Keratinocyte (primary cell): ENCODE results near the gene SLX1A. TPM values are rescaled to one million over a fixed set of nuclear protein-coding genes. Genes with fewer than 3 reads are reported as not detected.
"Not testable (repeated sequence)": the region's sequence is repeated elsewhere in the genome, so short reads cannot be mapped to it uniquely, and the experiment has no call there.

Source experiments
- DNase-seq: peaks from one replicate; pipeline ENCODE4 v3.0.0-alpha.2; 2011; ENCODE audit warnings: low read depth, missing footprints, low spot score
- FAIRE-seq: peaks from 2 replicates; lab custom pipeline; 2011; peaks lifted over from hg19 to GRCh38; lab: Jason Lieb, UNC
- H2AFZ ChIP-seq: 2 replicates; pipeline ENCODE4 v1.6.0; 2012; ENCODE audit warnings: low read length, control low read depth, inconsistent platforms; ENCODE audit not compliant: control insufficient read depth
- H3K27ac ChIP-seq: 2 replicates; pipeline ENCODE4 v1.5.1; 2011; ENCODE audit warnings: low read length; ENCODE audit not compliant: control insufficient read depth, insufficient read depth
- H3K27me3 ChIP-seq: 3 replicates; pipeline ENCODE4 v1.6.0; 2011; ENCODE audit warnings: low read length; ENCODE audit not compliant: control insufficient read depth, insufficient read depth; ENCODE audit errors: extremely low read depth
- H3K36me3 ChIP-seq, 2 experiments: 2 replicates in 1 of 2; 3 replicates in 1 of 2; pipeline ENCODE4 v1.5.1; 2011; ENCODE audit warnings: low read length in 2 of 2, mild to moderate bottlenecking in 1 of 2; ENCODE audit not compliant: control insufficient read depth in 2 of 2, insufficient read depth in 2 of 2; ENCODE audit errors: extremely low read depth in 1 of 2
- H3K4me1 ChIP-seq: 3 replicates; pipeline ENCODE4 v1.5.1; 2011; ENCODE audit warnings: low read length; ENCODE audit not compliant: control insufficient read depth, insufficient read depth; ENCODE audit errors: extremely low read depth
- H3K4me2 ChIP-seq: 3 replicates; pipeline ENCODE4 v1.6.0; 2011; ENCODE audit warnings: low read depth, low read length; ENCODE audit not compliant: control insufficient read depth, insufficient read depth; ENCODE audit errors: extremely low read depth
- H3K4me3 ChIP-seq, 3 experiments: fragments of 200-600 bp in 1 of 3; sonication (generic) in 1 of 3; 2 replicates in 2 of 3; 3 replicates in 1 of 3; pipeline ENCODE4 v1.5.1; 2011 to 2016; ENCODE audit warnings: low read length in 3 of 3, mild to moderate bottlenecking in 3 of 3, control low read depth in 2 of 3, inconsistent platforms in 1 of 3, low read depth in 1 of 3, mixed read lengths in 1 of 3, mixed run types in 1 of 3, moderate library complexity in 1 of 3; ENCODE audit not compliant: control insufficient read depth in 2 of 3, insufficient read depth in 2 of 3; ENCODE audit errors: extremely low read depth in 1 of 3
- H3K79me2 ChIP-seq: 2 replicates; pipeline ENCODE4 v1.6.0; 2012; ENCODE audit warnings: low read length; ENCODE audit not compliant: control insufficient read depth, insufficient read depth
- H3K9ac ChIP-seq: 3 replicates; pipeline ENCODE4 v1.6.0; 2011; ENCODE audit warnings: low read length; ENCODE audit not compliant: control insufficient read depth, insufficient read depth; ENCODE audit errors: extremely low read depth
- H3K9me1 ChIP-seq: 3 replicates; pipeline ENCODE4 v1.6.0; 2011; ENCODE audit warnings: low read length; ENCODE audit not compliant: control insufficient read depth, insufficient read depth; ENCODE audit errors: extremely low read depth
- H3K9me3 ChIP-seq: 2 replicates; pipeline ENCODE4 v1.5.1; 2012; ENCODE audit warnings: low read depth, low read length; ENCODE audit not compliant: control insufficient read depth
- H4K20me1 ChIP-seq: 3 replicates; pipeline ENCODE4 v1.6.0; 2011; ENCODE audit warnings: low read length; ENCODE audit not compliant: control insufficient read depth, insufficient read depth; ENCODE audit errors: extremely low read depth
- CTCF ChIP-seq, 3 experiments: IDR thresholded peaks in 1 of 3; conservative IDR thresholded peaks in 1 of 3; optimal IDR thresholded peaks in 1 of 3; 2 replicates in 2 of 3; 3 replicates in 1 of 3; pipeline versions ENCODE3 to v1.5.1; 2011; ENCODE audit warnings: low read length in 3 of 3, mild to moderate bottlenecking in 3 of 3, moderate library complexity in 2 of 3, control low read depth in 1 of 3, inconsistent platforms in 1 of 3; ENCODE audit not compliant: insufficient read depth in 2 of 3; ENCODE audit errors: extremely low read depth in 1 of 3
- EZH2 ChIP-seq: IDR thresholded peaks from one replicate; pipeline ENCODE4 v1.6.1; 2012; ENCODE audit warnings: inconsistent platforms, mild to moderate bottlenecking, low read length, moderate library complexity
- dilution Hi-C: fragments of 300-500 bp; cut with MboI; formaldehyde crosslinking; loops from one replicate; pipeline ENCODE4 v1.7.0; 2020; ENCODE audit warnings: low sequenced_read_pairs; ENCODE audit not compliant: extremely low pct_ligation_motif_present
- polyA minus RNA-seq, 3 experiments: library from RNA; depleted of rRNA, polyadenylated mRNA; stranded (reverse); fragments of >200 nt; gene quantifications; 1 replicate in 1 of 3; 2 replicates in 1 of 3; 3 replicates in 1 of 3; pipeline ENCODE4 v1.2.3, GENCODE V29; 2011
- polyA plus RNA-seq, 5 experiments: library from polyadenylated mRNA; depleted of rRNA in 3 of 5; stranded (reverse) in 3 of 5; stranded (forward) in 1 of 5; unstranded in 1 of 5; fragments of >200 nt; gene quantifications; 1 replicate in 1 of 5; 2 replicates in 3 of 5; 3 replicates in 1 of 5; pipeline versions ENCODE4 v1.2.1 to v1.2.3, GENCODE V29; 2011 to 2012; ENCODE audit warnings: missing spikeins in 2 of 5, low read depth in 1 of 5, low replicate concordance in 1 of 5

SLX1A gene
- polyA plus RNA-seq (2.3 to 9.0 TPM (median 5.4 TPM) in 3 replicates), polyA minus RNA-seq (1.9 to 10.4 TPM (median 3.4 TPM) in 3 replicates)
- polyA plus RNA-seq (2011; ENCODE audit: low read depth), result 31.6 TPM
- polyA plus RNA-seq (2011; cell fraction: cytosol; rRNA removed), result 1.8 and 11.6 TPM in 2 replicates
- 10.1 and 14.0 TPM in 2 replicates for polyA plus RNA-seq (2011; cell fraction: nucleus; rRNA removed)
- 27.9 and 31.4 TPM in 2 replicates for polyA plus RNA-seq (2012; ENCODE audit: low replicate concordance)
- polyA minus RNA-seq (2011; cell fraction: cytosol; rRNA and poly(A)+ RNA removed), result 25.3 TPM
- 3.4 and 12.9 TPM in 2 replicates for polyA minus RNA-seq (2011; cell fraction: nucleus; rRNA and poly(A)+ RNA removed)

- H3K79me2 ChIP-seq, H4K20me1 ChIP-seq, H3K4me1 ChIP-seq, DNase-seq, H3K9me1 ChIP-seq, dilution Hi-C loops, H3K27me3 ChIP-seq, H3K36me3 ChIP-seq, H2AFZ ChIP-seq, H3K27ac ChIP-seq, H3K9me3 ChIP-seq, H3K9ac ChIP-seq: not testable (repeated sequence)
- H3K4me2 ChIP-seq, result peak within 1 kb of the TSS; percentile 56
- peak; percentile 93 for FAIRE-seq
- peak within 1 kb of the TSS in 1 of 3 experiments; percentile 39 for H3K4me3 ChIP-seq
Observed at GRCh38 chr16:30193615-30194014, at the start of gene SLX1A, which contains the start of gene BOLA2B. Gene SLX1A (plus strand): TSS chr16:30193875. CDS start chr16:30194085, 210 bp downstream. Gene BOLA2B (minus strand): TSS chr16:30193666. CDS start chr16:30193595, 71 bp downstream.

- H3K27me3 ChIP-seq, result peaks cover 3% of the 10 kb centered on the region
- H3K4me3 ChIP-seq, result no peak overlapping the region
- no peaks in the 10 kb centered on the region for H3K79me2 ChIP-seq
- DNase-seq (no peak), FAIRE-seq (no peak)
- H2AFZ ChIP-seq, result no peak overlapping the region
- no peaks in the 10 kb centered on the region for H4K20me1 ChIP-seq
- dilution Hi-C loops, result no loop called here
- H3K9ac ChIP-seq, result no peak overlapping the region
- no peaks in the 10 kb centered on the region for H3K9me3 ChIP-seq
- H3K27ac ChIP-seq, result no peak overlapping the region
- TF ChIP-seq EZH2 (no peak), CTCF (optimal IDR thresholded peaks at IDR 0.05 in 1 of 3, IDR thresholded peaks at IDR 0.05 in 1 of 3, conservative IDR thresholded peaks at IDR 0.05 in 1 of 3; ENCODE audit: extremely low read depth in 1 of 3, insufficient read depth in 2 of 3, low read length in 3 of 3) (no peak)
- no peaks in the 10 kb centered on the region for H3K36me3 ChIP-seq
- H3K9me1 ChIP-seq, result no peaks in the 10 kb centered on the region
- H3K4me2 ChIP-seq, result no peak overlapping the region
- no peaks in the 10 kb centered on the region for H3K4me1 ChIP-seq
Observed at GRCh38 chr16:30144017-30144416, 49.7 kb upstream of the SLX1A start.
